Cardiac fibroblast (primary cell): ENCODE data around the gene PRR13.

Experiments used
- DNase-seq, 2 donors: peaks; one replicate each; pipeline versions ENCODE4 v3.0.0 to v3.0.0-alpha.2; 2010; ENCODE audit warnings: low read depth in 2 of 2
- H3K4me3 ChIP-seq, 2 donors: replicated peaks in 1 of 2; 1 replicate in 1 of 2; 2 replicates in 1 of 2; pipeline ENCODE4 v1.5.1; 2011; ENCODE audit warnings: low read depth in 2 of 2, low read length in 2 of 2, mild to moderate bottlenecking in 2 of 2, moderate library complexity in 1 of 2
- CTCF ChIP-seq: IDR thresholded peaks from one replicate; pipeline ENCODE4 v1.5.1; 2011; ENCODE audit warnings: low read depth, mild to moderate bottlenecking, low read length, inconsistent platforms

PRR13 gene

GRCh38 chr12:53461059-53461458, 19.5 kb downstream of the PRR13 start:
- no peak for TF ChIP-seq CTCF
- DNase-seq, result no peak
- no peak overlapping the region for H3K4me3 ChIP-seq

- H3K4me3 ChIP-seq, result no peak overlapping the region
- TF ChIP-seq CTCF, result no peak
- DNase-seq, result no peak
These were observed 20.1 kb downstream of the PRR13 start for GRCh38 chr12:53461591-53461990.

- no peak for DNase-seq
- H3K4me3 ChIP-seq, result no peak overlapping the region
- TF ChIP-seq CTCF, result no peak
These were observed 21.4 kb downstream of the PRR13 start for GRCh38 chr12:53462935-53463334.

GRCh38 chr12:53463802-53464560, 22.4 kb downstream of the PRR13 start:
- no peak for TF ChIP-seq CTCF
- no peak overlapping the region for H3K4me3 ChIP-seq
- DNase-seq, result no peak

- no peak for TF ChIP-seq CTCF
- no peak for DNase-seq
- H3K4me3 ChIP-seq, result no peak overlapping the region
These were observed 23.3 kb downstream of the PRR13 start for GRCh38 chr12:53464685-53465418.

GRCh38 chr12:53465679-53466078, 24.1 kb downstream of the PRR13 start:
- H3K4me3 ChIP-seq, result no peak overlapping the region
- TF ChIP-seq CTCF, result no peak
- no peak for DNase-seq
